Measurements from ENCODE around the gene TMEM45A. TPM values are rescaled to one million over a fixed set of nuclear protein-coding genes. Genes with fewer than 3 reads are reported as not detected.
"Not testable (repeated sequence)": the region's sequence is repeated elsewhere in the genome, so short reads cannot be mapped to it uniquely, and the experiment has no call there.

The TMEM45A gene
- total RNA-seq, 1 donor from 2014 or later: 30.9 TPM

GRCh38 chr3:100536093-100536492 is 43.7 kb downstream of the TMEM45A start:
- Histone ChIP-seq H3K9me3 (no peaks in the 10 kb centered on the region), H3K4me3 (no peak overlapping the region), H3K36me3 (no peaks in the 10 kb centered on the region), H3K27ac (no peak overlapping the region), H3K4me1 (no peaks in the 10 kb centered on the region), H3K27me3 (no peaks in the 10 kb centered on the region)
- TF ChIP-seq, protein P1, sequence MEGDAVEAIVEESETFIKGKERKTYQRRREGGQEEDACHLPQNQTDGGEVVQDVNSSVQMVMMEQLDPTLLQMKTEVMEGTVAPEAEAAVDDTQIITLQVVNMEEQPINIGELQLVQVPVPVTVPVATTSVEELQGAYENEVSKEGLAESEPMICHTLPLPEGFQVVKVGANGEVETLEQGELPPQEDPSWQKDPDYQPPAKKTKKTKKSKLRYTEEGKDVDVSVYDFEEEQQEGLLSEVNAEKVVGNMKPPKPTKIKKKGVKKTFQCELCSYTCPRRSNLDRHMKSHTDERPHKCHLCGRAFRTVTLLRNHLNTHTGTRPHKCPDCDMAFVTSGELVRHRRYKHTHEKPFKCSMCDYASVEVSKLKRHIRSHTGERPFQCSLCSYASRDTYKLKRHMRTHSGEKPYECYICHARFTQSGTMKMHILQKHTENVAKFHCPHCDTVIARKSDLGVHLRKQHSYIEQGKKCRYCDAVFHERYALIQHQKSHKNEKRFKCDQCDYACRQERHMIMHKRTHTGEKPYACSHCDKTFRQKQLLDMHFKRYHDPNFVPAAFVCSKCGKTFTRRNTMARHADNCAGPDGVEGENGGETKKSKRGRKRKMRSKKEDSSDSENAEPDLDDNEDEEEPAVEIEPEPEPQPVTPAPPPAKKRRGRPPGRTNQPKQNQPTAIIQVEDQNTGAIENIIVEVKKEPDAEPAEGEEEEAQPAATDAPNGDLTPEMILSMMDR (IDR thresholded peaks at IDR 0.05): no peak
- DNase-seq (ENCODE audit: low spot score in 2 of 2): no peak
- intact Hi-C loops (cut with DNase I): no loop called here

DNA sequence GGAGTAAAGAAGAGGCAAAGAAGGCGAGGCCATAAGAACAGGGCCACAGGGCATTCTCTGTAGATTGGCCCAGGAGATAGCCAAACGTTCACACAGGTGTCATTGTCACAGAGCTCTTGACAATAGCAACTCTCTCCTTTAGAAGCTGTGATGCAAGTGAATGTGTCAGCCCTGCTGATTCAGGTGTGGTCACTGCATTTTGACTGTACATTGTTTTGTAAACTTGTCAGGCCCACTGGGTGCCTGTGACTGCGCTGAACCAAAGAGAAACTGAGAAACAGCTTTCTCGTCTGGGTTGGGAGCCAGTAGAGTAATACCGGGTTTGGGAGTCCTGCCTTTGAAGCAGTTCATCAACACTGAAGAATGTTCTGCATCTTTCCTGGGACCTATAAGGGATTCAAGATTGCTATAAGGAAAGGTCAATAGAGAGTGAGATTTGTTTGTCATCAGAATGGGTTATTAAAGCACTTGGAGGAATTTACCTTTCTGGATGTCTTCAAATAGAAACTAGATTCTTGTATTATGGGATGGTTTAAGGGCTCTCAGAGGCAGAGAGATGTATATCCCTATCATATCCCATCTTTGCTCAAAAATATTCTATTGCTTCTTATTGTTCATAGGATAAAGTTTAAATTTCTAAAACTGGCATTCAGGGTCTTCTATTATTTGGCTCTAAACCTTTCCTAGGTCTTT is 45.4 kb downstream of the TMEM45A start:
- TF ChIP-seq, protein P1 (IDR thresholded peaks at IDR 0.05): no peak
- Histone ChIP-seq H3K27ac (no peak overlapping the region), H3K4me1 (no peaks in the 10 kb centered on the region), H3K4me3 (no peak overlapping the region), H3K36me3 (no peaks in the 10 kb centered on the region), H3K27me3 (no peaks in the 10 kb centered on the region), H3K9me3 (no peaks in the 10 kb centered on the region)
- no peak for DNase-seq (ENCODE audit: low spot score in 2 of 2)
- intact Hi-C loops (cut with DNase I): no loop called here

DNA sequence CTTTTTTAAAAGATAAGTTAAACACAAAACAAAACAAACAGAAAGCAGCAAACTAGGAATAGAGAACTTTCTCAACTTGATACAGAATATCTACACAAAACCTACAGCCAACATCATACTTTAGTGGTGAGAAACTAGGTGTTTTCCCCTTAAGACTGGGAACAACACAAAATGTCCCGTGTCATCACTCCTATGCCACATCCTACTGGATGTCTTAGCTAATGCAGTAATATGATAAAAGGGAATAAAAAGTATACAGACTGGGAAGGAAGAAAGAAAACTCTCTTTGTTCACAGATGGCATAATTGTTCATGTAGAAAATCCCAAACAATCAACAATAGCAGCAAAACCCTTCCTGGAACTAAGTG is 45.9 kb downstream of the TMEM45A start:
- no peak for DNase-seq (ENCODE audit: low spot score in 2 of 2)
- Histone ChIP-seq H3K4me1 (no peaks in the 10 kb centered on the region), H3K9me3 (no peaks in the 10 kb centered on the region), H3K4me3 (no peak overlapping the region), H3K27ac (no peak overlapping the region), H3K36me3 (no peaks in the 10 kb centered on the region), H3K27me3 (no peaks in the 10 kb centered on the region)
- TF ChIP-seq, protein P1 (IDR thresholded peaks at IDR 0.05): no peak
- intact Hi-C loops (cut with DNase I): no loop called here

DNA sequence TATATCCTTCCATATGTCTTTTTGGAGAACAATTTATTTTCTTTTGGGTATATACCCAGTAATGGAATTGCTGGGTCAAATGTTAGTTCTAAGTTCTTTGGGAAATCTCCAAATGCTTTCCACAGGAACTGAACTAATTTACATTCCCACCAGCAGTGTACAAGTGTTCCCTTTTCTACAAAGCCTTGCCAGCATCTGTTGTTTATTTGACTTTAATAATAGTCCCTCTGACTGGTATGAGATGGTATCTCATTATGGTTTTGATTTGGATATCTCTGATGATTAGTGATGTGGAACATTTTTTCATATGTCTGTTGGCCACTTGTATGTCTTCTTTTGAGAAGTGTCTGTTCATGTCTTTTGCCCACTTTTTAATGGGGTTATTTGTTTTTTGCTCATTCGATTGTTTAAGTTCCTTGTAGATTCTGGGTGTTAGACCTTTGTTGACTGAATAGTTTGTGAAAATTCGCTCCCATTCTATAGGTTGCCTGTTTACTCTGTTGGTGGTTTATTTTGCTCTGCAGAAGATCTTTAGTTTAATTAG is 48.4 kb downstream of the TMEM45A start:
- Histone ChIP-seq H3K36me3 (no peaks in the 10 kb centered on the region), H3K27ac (no peak overlapping the region), H3K27me3 (no peaks in the 10 kb centered on the region), H3K4me3 (no peak overlapping the region), H3K9me3 (no peaks in the 10 kb centered on the region), H3K4me1 (no peaks in the 10 kb centered on the region)
- no peak for DNase-seq (ENCODE audit: low spot score in 2 of 2)
- TF ChIP-seq, protein P1 (IDR thresholded peaks at IDR 0.05): no peak
- intact Hi-C loops (cut with DNase I): no loop called here

DNA sequence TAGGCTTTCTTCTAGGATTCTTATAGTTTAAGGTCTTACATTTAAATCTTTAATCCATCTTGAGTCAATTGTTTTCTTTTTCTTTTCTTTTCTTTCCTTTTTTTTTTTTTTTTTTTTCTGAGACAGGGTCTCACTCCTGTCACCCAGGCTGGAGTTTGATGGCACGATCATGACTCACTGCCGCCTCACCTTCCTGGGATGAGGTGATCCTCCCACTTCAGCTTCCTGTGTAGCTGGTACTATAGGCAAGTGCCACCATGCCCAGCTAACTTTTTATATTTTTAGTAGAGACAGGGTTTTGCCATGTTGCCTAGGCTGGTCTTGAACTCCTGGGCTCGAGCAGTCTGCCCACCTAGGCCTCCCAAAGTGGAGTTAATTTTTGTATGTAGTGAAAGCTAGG is 49.0 kb downstream of the TMEM45A start:
- H3K4me1 ChIP-seq; H3K4me3 ChIP-seq; intact Hi-C loops (cut with DNase I): not testable (repeated sequence)

DNA sequence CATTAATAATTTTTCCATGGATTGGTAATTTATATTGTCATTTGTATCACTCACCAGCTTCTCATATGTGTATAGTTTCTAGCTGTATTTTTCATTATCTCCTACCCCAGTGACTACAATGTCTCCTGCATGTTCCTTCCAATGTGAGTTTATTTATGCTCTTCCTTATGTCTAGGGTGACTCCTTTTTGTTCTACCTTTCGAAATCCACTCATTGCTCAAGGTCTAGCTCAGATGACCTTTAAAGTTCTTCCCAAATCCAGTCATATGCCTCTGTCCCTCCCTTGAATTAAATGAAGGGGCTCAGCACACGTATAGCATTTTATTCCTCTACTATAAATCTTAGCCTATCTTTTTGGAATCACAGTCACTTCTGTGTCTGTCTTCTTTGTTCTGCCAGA is 53.0 kb downstream of the TMEM45A start:
- intact Hi-C loops (cut with DNase I): no loop called here
- DNase-seq (ENCODE audit: low spot score in 2 of 2): no peak
- no peak overlapping the region for H3K27ac ChIP-seq
- no peaks in the 10 kb centered on the region for H3K4me1 ChIP-seq
- no peaks in the 10 kb centered on the region for H3K9me3 ChIP-seq
- no peaks in the 10 kb centered on the region for H3K36me3 ChIP-seq
- TF ChIP-seq, protein P1 (IDR thresholded peaks at IDR 0.05): no peak
- H3K27me3 ChIP-seq: no peaks in the 10 kb centered on the region
- H3K4me3 ChIP-seq: no peak overlapping the region

More for the DNA sequence above, 49.0 kb downstream of the TMEM45A start:
- not testable (repeated sequence) for H3K9me3 ChIP-seq; H3K27me3 ChIP-seq; H3K27ac ChIP-seq; DNase-seq (ENCODE audit: low spot score in 2 of 2); H3K36me3 ChIP-seq
